Tibial nerve (tissue), 3 donors: Measurements from ENCODE around the gene MPZL3.

ENCODE experiments used
- EP300 ChIP-seq, 2 donors: sonication (generic); formaldehyde crosslinking; IDR thresholded peaks; one replicate each; pipeline ENCODE4 v1.6.1; 2017; ENCODE audit warnings: antibody characterized with exemption in 2 of 2, mild to moderate bottlenecking in 1 of 2
- POLR2A ChIP-seq, 2 donors: fragments of 450-650 bp; IDR thresholded peaks; one replicate each; pipeline ENCODE4 v1.6.1; 2017; ENCODE audit warnings: antibody characterized with exemption in 2 of 2, mild to moderate bottlenecking in 2 of 2, moderate library complexity in 2 of 2

- TF ChIP-seq POLR2A (IDR thresholded peaks at IDR 0.05) (no peak), EP300 (IDR thresholded peaks at IDR 0.05) (peak in 1 of 2 donors; percentile 55)
These were observed 11.0 kb downstream of the MPZL3 start for GRCh38 chr11:118240999-118241763.
